Neural progenitor cell (in vitro differentiated cells): ENCODE results near the gene C20orf141. TPM values are rescaled to one million over a fixed set of nuclear protein-coding genes. Genes with fewer than 3 reads are reported as not detected.

ENCODE experiments used
- DNase-seq: peaks from one replicate; pipeline ENCODE4 v3.0.0-alpha.2; 2016; ENCODE audit warnings: low spot score
- H2AFZ ChIP-seq: fragments of 200-600 bp; sonication (generic); replicated peaks from 2 replicates; pipeline ENCODE4 v1.6.1; 2016; ENCODE audit warnings: antibody characterized with exemption
- H3F3A ChIP-seq: fragments of 200-600 bp; sonication (generic); 2 replicates; pipeline ENCODE4 v1.6.1; 2016; ENCODE audit warnings: antibody characterized with exemption, low read depth
- H3K27ac ChIP-seq: fragments of 200-600 bp; sonication (generic); 2 replicates; pipeline ENCODE4 v1.5.1; 2016; ENCODE audit warnings: mild to moderate bottlenecking
- H3K27me3 ChIP-seq: fragments of 200-600 bp; sonication (generic); 2 replicates; pipeline ENCODE4 v1.6.1; 2016; ENCODE audit warnings: mild to moderate bottlenecking, moderate library complexity
- H3K36me3 ChIP-seq: fragments of 200-600 bp; sonication (generic); 2 replicates; pipeline ENCODE4 v1.5.1; 2016
- H3K4me1 ChIP-seq: fragments of 200-600 bp; sonication (generic); 2 replicates; pipeline ENCODE4 v1.6.1; 2016; ENCODE audit warnings: mixed run types
- H3K4me2 ChIP-seq: fragments of 200-600 bp; sonication (generic); 2 replicates; pipeline ENCODE4 v1.6.1; 2016
- H3K4me3 ChIP-seq: fragments of 200-600 bp; sonication (generic); 2 replicates; pipeline ENCODE4 v1.5.1; 2016
- H3K79me2 ChIP-seq: fragments of 200-600 bp; sonication (generic); 2 replicates; pipeline ENCODE4 v1.6.1; 2016; ENCODE audit warnings: low read depth
- H3K9ac ChIP-seq: fragments of 200-600 bp; sonication (generic); 2 replicates; pipeline ENCODE4 v1.6.1; 2016
- H3K9me3 ChIP-seq: fragments of 200-600 bp; sonication (generic); 2 replicates; pipeline ENCODE4 v1.5.1; 2016; ENCODE audit warnings: low read depth
- H4K20me1 ChIP-seq: fragments of 200-600 bp; sonication (generic); 2 replicates; pipeline ENCODE4 v1.6.1; 2016; ENCODE audit warnings: low read depth
- H3K27ac Mint-ChIP-seq: 3 replicates; pipeline ENCODE4 v1.8.0; 2021; ENCODE audit warnings: mixed read lengths
- H3K27me3 Mint-ChIP-seq: 2 replicates; pipeline ENCODE4 v1.8.0; 2022; ENCODE audit warnings: low read depth, mild to moderate bottlenecking, inconsistent platforms, moderate library complexity, mixed read lengths; ENCODE audit not compliant: insufficient read depth
- H3K36me3 Mint-ChIP-seq: 3 replicates; pipeline ENCODE4 v1.8.0; 2021; ENCODE audit warnings: mixed read lengths
- H3K4me1 Mint-ChIP-seq: 3 replicates; pipeline ENCODE4 v1.8.0; 2021; ENCODE audit warnings: mixed read lengths
- H3K4me3 Mint-ChIP-seq: 3 replicates; pipeline ENCODE4 v1.8.0; 2021; ENCODE audit warnings: mild to moderate bottlenecking, moderate library complexity, mixed read lengths
- H3K9me3 Mint-ChIP-seq: 3 replicates; pipeline ENCODE4 v1.8.0; 2020; ENCODE audit warnings: mixed read lengths
- EZH2 ChIP-seq: fragments of 200-600 bp; sonication (generic); IDR thresholded peaks from 2 replicates; pipeline ENCODE4 v1.6.1; 2017; ENCODE audit warnings: antibody characterized with exemption, mild to moderate bottlenecking, moderate library complexity
- EZH2phosphoT487 ChIP-seq: fragments of 200-600 bp; sonication (generic); IDR thresholded peaks from 2 replicates; pipeline ENCODE4 v1.6.1; 2017; ENCODE audit warnings: antibody characterized with exemption
- total RNA-seq: library from RNA; depleted of rRNA; stranded (reverse); fragments of >200 nt; gene quantifications from 2 replicates; pipeline ENCODE4 v1.2.3, GENCODE V29; 2015; ENCODE audit warnings: low replicate concordance
- TF ChIP-seq, protein P1 (sequence below): fragments of 200-600 bp; sonication (generic); IDR thresholded peaks from 2 replicates; pipeline ENCODE4 v1.5.1; 2017; ENCODE audit warnings: antibody characterized with exemption, mild to moderate bottlenecking

C20orf141 gene
- total RNA-seq, 1 donor from 2014 or later = not detected

DNA sequence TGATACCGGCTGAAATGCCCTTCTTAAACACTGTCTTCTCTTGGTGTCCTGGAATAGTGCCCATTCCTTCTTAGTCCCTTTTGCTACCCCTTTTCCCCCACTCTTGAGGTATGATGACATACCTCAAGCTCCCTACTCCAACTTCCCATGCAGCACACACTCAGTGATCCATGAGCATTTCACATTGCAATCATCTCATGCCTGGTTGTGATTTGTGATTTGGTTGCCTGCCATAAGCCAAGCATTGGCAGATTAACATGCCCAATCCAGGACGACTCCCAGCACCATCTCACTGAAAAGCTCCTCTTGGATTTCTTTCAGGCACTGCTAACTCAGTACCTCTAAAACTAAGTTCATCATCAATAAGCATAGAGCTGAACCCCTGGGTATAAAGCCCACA is 43.8 kb downstream of the C20orf141 start:
- H3K27ac ChIP-seq = no peak overlapping the region
- H4K20me1 ChIP-seq = no peaks in the 10 kb centered on the region
- H3F3A ChIP-seq = no peaks in the 10 kb centered on the region
- no peak overlapping the region for H3K4me3 ChIP-seq
- no peaks in the 10 kb centered on the region for H3K27me3 ChIP-seq
- Mint-ChIP-seq H3K27ac (no peak overlapping the region), H3K36me3 (peaks cover 8% of the 10 kb centered on the region), H3K9me3 (no peaks in the 10 kb centered on the region), H3K4me3 (no peak overlapping the region), H3K27me3 (no peaks in the 10 kb centered on the region), H3K4me1 (peaks cover 2% of the 10 kb centered on the region)
- no peak overlapping the region for H2AFZ ChIP-seq
- H3K9ac ChIP-seq = no peak overlapping the region
- H3K4me2 ChIP-seq = no peak overlapping the region
- H3K9me3 ChIP-seq = no peaks in the 10 kb centered on the region
- H3K4me1 ChIP-seq = no peaks in the 10 kb centered on the region
- no peaks in the 10 kb centered on the region for H3K36me3 ChIP-seq
- no peaks in the 10 kb centered on the region for H3K79me2 ChIP-seq
- TF ChIP-seq, protein P1, sequence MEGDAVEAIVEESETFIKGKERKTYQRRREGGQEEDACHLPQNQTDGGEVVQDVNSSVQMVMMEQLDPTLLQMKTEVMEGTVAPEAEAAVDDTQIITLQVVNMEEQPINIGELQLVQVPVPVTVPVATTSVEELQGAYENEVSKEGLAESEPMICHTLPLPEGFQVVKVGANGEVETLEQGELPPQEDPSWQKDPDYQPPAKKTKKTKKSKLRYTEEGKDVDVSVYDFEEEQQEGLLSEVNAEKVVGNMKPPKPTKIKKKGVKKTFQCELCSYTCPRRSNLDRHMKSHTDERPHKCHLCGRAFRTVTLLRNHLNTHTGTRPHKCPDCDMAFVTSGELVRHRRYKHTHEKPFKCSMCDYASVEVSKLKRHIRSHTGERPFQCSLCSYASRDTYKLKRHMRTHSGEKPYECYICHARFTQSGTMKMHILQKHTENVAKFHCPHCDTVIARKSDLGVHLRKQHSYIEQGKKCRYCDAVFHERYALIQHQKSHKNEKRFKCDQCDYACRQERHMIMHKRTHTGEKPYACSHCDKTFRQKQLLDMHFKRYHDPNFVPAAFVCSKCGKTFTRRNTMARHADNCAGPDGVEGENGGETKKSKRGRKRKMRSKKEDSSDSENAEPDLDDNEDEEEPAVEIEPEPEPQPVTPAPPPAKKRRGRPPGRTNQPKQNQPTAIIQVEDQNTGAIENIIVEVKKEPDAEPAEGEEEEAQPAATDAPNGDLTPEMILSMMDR = no peak
- TF ChIP-seq EZH2 (no peak), EZH2phosphoT487 (no peak)
- DNase-seq = no peak

DNA sequence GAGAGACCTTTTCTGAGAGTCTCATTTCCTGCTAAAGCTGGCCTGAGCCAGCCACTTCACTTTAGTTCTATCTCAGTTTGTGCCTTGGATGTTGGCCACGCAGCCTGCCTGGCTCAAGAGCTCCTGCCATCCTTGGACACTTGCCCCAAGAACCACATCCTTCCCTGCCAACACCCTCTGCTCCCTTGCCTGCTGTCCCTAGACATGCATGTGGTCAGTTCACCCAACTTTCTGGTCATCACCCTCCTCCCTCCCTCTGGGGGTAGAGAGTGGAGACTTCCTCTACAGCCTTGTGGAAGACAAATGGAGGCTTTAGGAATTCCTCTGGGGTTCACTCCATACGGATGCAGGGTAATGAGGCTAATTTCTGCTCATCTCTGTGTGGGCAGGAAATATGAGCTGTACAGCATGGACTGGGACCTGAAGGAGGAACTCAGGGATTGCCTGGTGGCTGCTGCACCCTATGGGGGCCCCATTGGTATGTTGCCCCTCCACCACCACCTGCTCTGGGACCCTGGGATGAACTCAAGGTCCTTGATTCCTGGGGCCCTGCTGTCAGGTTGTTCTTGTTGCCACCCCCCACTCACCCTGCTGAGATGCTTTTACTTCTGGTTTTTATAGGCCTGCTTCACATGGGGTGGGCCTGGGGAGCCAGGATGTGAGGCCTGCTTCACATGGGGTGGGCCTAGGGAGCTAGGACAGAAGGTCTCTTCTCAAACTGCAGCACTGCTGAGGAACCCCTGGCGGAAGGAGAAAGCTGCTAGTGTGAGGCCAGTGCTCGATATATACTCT is 44.7 kb downstream of the C20orf141 start:
- H3K4me1 Mint-ChIP-seq = peaks cover 2% of the 10 kb centered on the region
- H3K36me3 ChIP-seq = no peaks in the 10 kb centered on the region
- H3K4me2 ChIP-seq = no peak overlapping the region
- H3K27ac Mint-ChIP-seq = peak overlapping the region; percentile 87
- no peak overlapping the region for H3K4me3 Mint-ChIP-seq
- H3K27ac ChIP-seq = no peak overlapping the region
- no peaks in the 10 kb centered on the region for H3K9me3 Mint-ChIP-seq
- TF ChIP-seq EZH2phosphoT487 = no peak
- no peak for TF ChIP-seq EZH2
- TF ChIP-seq, protein P1 = no peak
- DNase-seq = no peak
- H3K79me2 ChIP-seq = no peaks in the 10 kb centered on the region
- no peak overlapping the region for H3K4me3 ChIP-seq
- H2AFZ ChIP-seq = no peak overlapping the region
- no peaks in the 10 kb centered on the region for H3K9me3 ChIP-seq
- H3K4me1 ChIP-seq = no peaks in the 10 kb centered on the region
- no peaks in the 10 kb centered on the region for H4K20me1 ChIP-seq
- H3F3A ChIP-seq = no peaks in the 10 kb centered on the region
- peaks cover 10% of the 10 kb centered on the region for H3K36me3 Mint-ChIP-seq
- no peak overlapping the region for H3K9ac ChIP-seq
- no peaks in the 10 kb centered on the region for H3K27me3 ChIP-seq
- H3K27me3 Mint-ChIP-seq = peaks cover 4% of the 10 kb centered on the region

DNA sequence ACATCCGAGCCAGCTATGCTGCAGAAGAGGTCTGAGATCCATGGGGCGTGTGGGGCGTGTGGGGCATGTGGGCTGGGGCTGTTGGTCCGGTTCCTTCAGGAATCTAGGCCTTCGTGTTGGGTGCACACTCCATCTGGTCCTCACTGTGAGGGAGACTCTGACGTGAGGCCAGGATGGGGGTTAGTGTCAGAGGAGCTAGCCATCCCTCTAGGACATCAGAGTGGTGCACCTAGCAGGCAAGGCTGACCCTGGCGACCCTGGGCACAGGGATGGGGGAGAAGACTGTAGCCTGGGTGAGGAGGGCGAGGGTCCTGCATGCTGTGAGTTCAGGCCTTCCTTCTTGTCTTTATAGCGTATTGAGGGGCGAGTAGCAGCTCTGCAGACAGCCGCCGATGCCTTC is 49.8 kb downstream of the C20orf141 start:
- DNase-seq = no peak
- Histone ChIP-seq H3K4me1 (no peaks in the 10 kb centered on the region), H3K4me3 (no peak overlapping the region), H4K20me1 (no peaks in the 10 kb centered on the region), H3K4me2 (no peak overlapping the region), H3K9ac (no peak overlapping the region), H3K9me3 (no peaks in the 10 kb centered on the region), H3K27ac (no peak overlapping the region), H3K27me3 (no peaks in the 10 kb centered on the region), H2AFZ (no peak overlapping the region), H3K79me2 (no peaks in the 10 kb centered on the region), H3K36me3 (no peaks in the 10 kb centered on the region), H3F3A (no peaks in the 10 kb centered on the region)
- H3K27ac Mint-ChIP-seq = no peak overlapping the region
- H3K4me1 Mint-ChIP-seq = peaks cover 5% of the 10 kb centered on the region
- H3K9me3 Mint-ChIP-seq = no peaks in the 10 kb centered on the region
- H3K36me3 Mint-ChIP-seq = peaks cover 19% of the 10 kb centered on the region
- no peak overlapping the region for H3K4me3 Mint-ChIP-seq
- H3K27me3 Mint-ChIP-seq = peaks cover 5% of the 10 kb centered on the region
- TF ChIP-seq EZH2phosphoT487 (no peak), EZH2 (no peak)
- TF ChIP-seq, protein P1 = no peak
